LNCAP (cell line): ENCODE measurements around the gene MUC5B.

Experiments
- CTCF ChIP-seq: fragments of 450-650 bp; IDR thresholded peaks from 2 replicates; pipeline ENCODE4 v1.5.1; 2017; ENCODE audit warnings: mild to moderate bottlenecking

The MUC5B gene

GRCh38 chr11:1276866-1277615, 54.2 kb downstream of the MUC5B start:
- no peak for TF ChIP-seq CTCF

GRCh38 chr11:1277936-1278512, 55.2 kb downstream of the MUC5B start:
- no peak for TF ChIP-seq CTCF

GRCh38 chr11:1278766-1279673, 56.2 kb downstream of the MUC5B start:
- no peak for TF ChIP-seq CTCF

GRCh38 chr11:1279674-1280055, 56.8 kb downstream of the MUC5B start:
- TF ChIP-seq CTCF: no peak

GRCh38 chr11:1280116-1281035, 57.5 kb downstream of the MUC5B start:
- no peak for TF ChIP-seq CTCF

- TF ChIP-seq CTCF: no peak
Observed at GRCh38 chr11:1281326-1281973, 58.6 kb downstream of the MUC5B start.
